HEK293T (cell line): ENCODE results near the gene SLC35E1.

Experiments used
- CTCF ChIA-PET: fragments of 350-600 bp; formaldehyde crosslinking; extraction: SDS; loops from one replicate; lab custom pipeline; 2021; ENCODE audit warnings: antibody characterized with exemption, inconsistent platforms; lab: Yijun Ruan, JAX
- POLR2A ChIA-PET: fragments of 350-600 bp; formaldehyde crosslinking; extraction: SDS; loops from one replicate; lab custom pipeline; 2020; ENCODE audit warnings: antibody characterized with exemption, inconsistent platforms; lab: Yijun Ruan, JAX
- DNase-seq: peaks from one replicate; pipeline ENCODE4 v3.0.0; 2012; ENCODE audit warnings: mixed read lengths; ENCODE audit errors: extremely low spot score
- ARNT ChIP-seq: fragments of 450-650 bp; IDR thresholded peaks from 2 replicates; pipeline ENCODE4 v1.6.1; 2017; ENCODE audit warnings: mild to moderate bottlenecking
- BHLHE40 ChIP-seq: fragments of 450-650 bp; IDR thresholded peaks from 2 replicates; pipeline ENCODE4 v1.6.1; 2016; ENCODE audit warnings: mild to moderate bottlenecking, moderate library complexity, borderline replicate concordance
- CTBP1 ChIP-seq: fragments of 450-650 bp; IDR thresholded peaks from 2 replicates; pipeline ENCODE4 v1.6.1; 2016; ENCODE audit warnings: borderline replicate concordance
- ELF4 ChIP-seq: fragments of 450-650 bp; IDR thresholded peaks from 2 replicates; pipeline ENCODE4 v1.6.1; 2017; ENCODE audit warnings: antibody characterized with exemption
- FOXA1 ChIP-seq: fragments of 450-650 bp; IDR thresholded peaks from 2 replicates; pipeline ENCODE4 v1.6.1; 2016; ENCODE audit warnings: mild to moderate bottlenecking
- FOXK2 ChIP-seq: fragments of 450-650 bp; IDR thresholded peaks from 2 replicates; pipeline ENCODE4 v1.6.1; 2016; ENCODE audit warnings: mild to moderate bottlenecking
- FOXM1 ChIP-seq: fragments of 450-650 bp; IDR thresholded peaks from 2 replicates; pipeline ENCODE4 v1.6.1; 2017; ENCODE audit warnings: mild to moderate bottlenecking, borderline replicate concordance
- HDGF ChIP-seq: fragments of 450-650 bp; IDR thresholded peaks from 2 replicates; pipeline ENCODE4 v1.6.1; 2017; ENCODE audit warnings: antibody characterized with exemption, borderline replicate concordance
- L3MBTL2 ChIP-seq: fragments of 450-650 bp; conservative IDR thresholded peaks from 2 replicates; pipeline ENCODE4 v1.6.1; 2016; ENCODE audit warnings: mild to moderate bottlenecking
- LEF1 ChIP-seq: fragments of 450-650 bp; IDR thresholded peaks from 2 replicates; pipeline ENCODE4 v1.6.1; 2017; ENCODE audit warnings: mild to moderate bottlenecking, borderline replicate concordance
- NFRKB ChIP-seq: fragments of 450-650 bp; IDR thresholded peaks from 2 replicates; pipeline ENCODE4 v1.6.1; 2016; ENCODE audit warnings: mild to moderate bottlenecking, moderate library complexity
- SP1 ChIP-seq: fragments of 450-650 bp; IDR thresholded peaks from 2 replicates; pipeline ENCODE4 v1.6.1; 2017
- SUZ12 ChIP-seq: fragments of 450-650 bp; IDR thresholded peaks from 2 replicates; pipeline ENCODE4 v1.6.1; 2016; ENCODE audit warnings: mild to moderate bottlenecking
- TARDBP ChIP-seq: fragments of 450-650 bp; IDR thresholded peaks from 2 replicates; pipeline ENCODE4 v1.6.1; 2016
- ZNF384 ChIP-seq: fragments of 450-650 bp; IDR thresholded peaks from 2 replicates; pipeline ENCODE4 v1.6.1; 2016
- TF ChIP-seq, protein P1 (sequence below): fragments of 450-650 bp; IDR thresholded peaks from 2 replicates; pipeline ENCODE4 v1.6.1; 2016

Gene SLC35E1

GRCh38 chr19:16573296-16573695 lies 1.1 kb upstream of the SLC35E1 start:
- ChIA-PET CTCF (interaction anchor here (1.4 kb wide), 1 partner anchor 11 kb away, joined by 6 read pairs; no protein-coding TSS in a partner anchor), POLR2A (interaction anchor here (0.5 to 2.9 kb wide), 8 partner anchors 11 to 88 kb away, joined by 3 to 20 read pairs (median 6); partner anchors contain the start of genes C19orf44, CALR3, MED26 and TMEM38A)
- no peak for DNase-seq
- no peak for TF ChIP-seq ZNF384
- no peak for TF ChIP-seq ARNT
- TF ChIP-seq BHLHE40, result no peak
- no peak for TF ChIP-seq FOXA1
- no peak for TF ChIP-seq ELF4
- no peak for TF ChIP-seq NFRKB
- no peak for TF ChIP-seq LEF1
- TF ChIP-seq SUZ12, result no peak
- no peak for TF ChIP-seq FOXK2
- no peak for TF ChIP-seq L3MBTL2
- no peak for TF ChIP-seq FOXM1
- no peak for TF ChIP-seq TARDBP
- TF ChIP-seq HDGF, result no peak
- no peak for TF ChIP-seq CTBP1
- no peak for TF ChIP-seq SP1
- TF ChIP-seq, protein P1, sequence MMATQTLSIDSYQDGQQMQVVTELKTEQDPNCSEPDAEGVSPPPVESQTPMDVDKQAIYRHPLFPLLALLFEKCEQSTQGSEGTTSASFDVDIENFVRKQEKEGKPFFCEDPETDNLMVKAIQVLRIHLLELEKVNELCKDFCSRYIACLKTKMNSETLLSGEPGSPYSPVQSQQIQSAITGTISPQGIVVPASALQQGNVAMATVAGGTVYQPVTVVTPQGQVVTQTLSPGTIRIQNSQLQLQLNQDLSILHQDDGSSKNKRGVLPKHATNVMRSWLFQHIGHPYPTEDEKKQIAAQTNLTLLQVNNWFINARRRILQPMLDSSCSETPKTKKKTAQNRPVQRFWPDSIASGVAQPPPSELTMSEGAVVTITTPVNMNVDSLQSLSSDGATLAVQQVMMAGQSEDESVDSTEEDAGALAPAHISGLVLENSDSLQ, result no peak

DNA sequence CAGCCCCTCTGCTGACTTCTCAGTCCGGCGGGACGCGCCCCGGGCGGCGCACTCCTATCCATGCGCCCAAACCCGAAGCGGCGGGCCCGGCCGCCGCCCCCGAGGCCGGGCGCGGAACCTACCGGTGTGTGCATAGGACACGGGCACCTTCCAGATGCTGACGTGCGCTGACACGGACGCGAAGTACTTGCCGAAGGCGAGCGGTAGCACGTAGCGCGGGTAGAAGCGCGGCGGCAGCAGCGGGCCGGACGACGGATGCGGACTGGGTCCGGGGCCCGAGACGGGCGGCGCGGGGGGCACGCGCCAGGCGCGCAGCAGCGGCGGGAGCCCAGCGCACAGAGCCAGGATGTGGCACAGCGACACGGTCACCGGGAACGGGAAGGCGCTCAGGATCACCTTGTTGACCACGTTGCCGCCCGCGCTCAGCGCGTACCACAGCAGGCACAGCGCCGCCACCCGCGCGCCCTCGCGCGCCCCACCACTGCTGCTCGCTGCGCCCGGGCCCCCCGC lies 338 bp downstream of the SLC35E1 start:
- peak; percentile 38 for DNase-seq
- TF ChIP-seq TARDBP (no peak), SP1 (no peak), SUZ12 (no peak), ZNF384 (no peak), LEF1 (no peak), BHLHE40 (no peak), FOXK2 (no peak), NFRKB (no peak), FOXA1 (no peak), FOXM1 (no peak), CTBP1 (no peak), ARNT (no peak; the same call in 1 of the 2 replicates), HDGF (no peak)
- TF ChIP-seq, protein P1, result no peak
- CTCF ChIA-PET, result no interaction called here
- POLR2A ChIA-PET, result interaction anchor here (1.1 to 2.9 kb wide), 5 partner anchors 11 to 87 kb away, joined by 3 to 20 read pairs (median 7); partner anchors contain the start of gene MED26

- no peak for DNase-seq
- POLR2A ChIA-PET, result no interaction called here
- TF ChIP-seq NFRKB, result no peak
- no peak for TF ChIP-seq SP1
- TF ChIP-seq FOXK2, result no peak
- TF ChIP-seq FOXM1, result no peak
- no peak for TF ChIP-seq TARDBP
- CTCF ChIA-PET, result no interaction called here
These were observed 932 bp downstream of the SLC35E1 start for GRCh38 chr19:16571283-16571682.

DNA sequence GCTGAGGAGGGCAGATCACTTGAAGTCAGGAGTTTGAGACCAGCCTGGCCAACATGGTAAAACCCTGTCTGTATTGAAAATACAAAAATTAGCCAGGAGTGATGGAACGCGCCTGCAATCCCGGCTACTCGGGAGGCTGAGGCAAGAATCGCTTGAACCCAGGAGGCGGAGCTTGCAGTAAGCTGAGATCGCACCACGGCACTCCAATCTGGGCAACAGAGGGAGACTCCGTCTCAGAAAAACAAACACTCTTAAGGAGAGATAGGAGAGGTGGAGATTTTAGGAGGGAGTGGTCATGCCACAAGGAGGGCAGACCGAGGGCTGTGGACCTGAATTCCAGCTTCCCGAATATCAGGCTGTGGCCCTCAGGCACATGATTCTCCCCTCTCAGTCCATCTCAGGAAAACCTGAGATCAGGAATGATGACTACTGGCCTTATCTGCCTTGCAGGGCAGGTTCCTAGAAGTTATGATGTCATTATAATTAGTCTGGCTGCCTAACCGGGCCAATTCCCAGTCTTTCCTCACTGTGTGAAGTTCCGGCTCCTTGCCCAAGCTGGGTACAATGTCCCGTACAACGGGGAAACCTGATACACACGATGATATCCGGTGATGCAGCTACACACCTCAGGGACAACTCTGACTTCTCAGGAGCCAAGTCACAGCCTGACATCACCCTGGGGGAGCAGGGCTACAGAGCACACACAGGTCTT lies 2.5 kb downstream of the SLC35E1 start:
- DNase-seq, result no peak
- POLR2A ChIA-PET, result interaction anchor here (0.7 kb wide), 1 partner anchor 69 kb away, joined by 3 read pairs; no protein-coding TSS in a partner anchor
- TF ChIP-seq NFRKB (no peak), TARDBP (no peak), FOXA1 (no peak), ELF4 (no peak), BHLHE40 (no peak), HDGF (no peak), ZNF384 (no peak)
- CTCF ChIA-PET, result interaction anchor here (0.5 kb wide), 1 partner anchor 20 kb away, joined by 4 read pairs; no protein-coding TSS in a partner anchor

DNA sequence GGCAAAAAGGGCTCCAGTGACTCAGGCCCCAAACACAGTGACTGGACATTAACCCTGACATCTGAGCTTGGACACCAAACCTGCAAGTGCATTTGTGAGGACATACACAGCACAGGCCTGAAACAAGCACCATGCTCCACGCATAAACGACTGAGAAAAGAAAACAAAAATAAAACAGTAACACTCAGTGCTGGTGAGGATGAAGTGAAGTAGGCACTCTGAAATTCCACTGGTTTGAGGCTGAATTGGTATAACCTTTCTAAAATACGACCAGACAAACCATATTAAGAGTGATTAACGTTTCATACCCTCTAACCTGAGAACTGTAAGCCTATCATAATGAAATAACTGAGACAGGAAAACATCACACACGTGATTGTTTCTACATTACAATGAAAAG lies 5.5 kb downstream of the SLC35E1 start:
- CTCF ChIA-PET, result no interaction called here
- TF ChIP-seq, protein P1, result no peak
- TF ChIP-seq TARDBP (no peak), ARNT (no peak)
- POLR2A ChIA-PET, result no interaction called here

GRCh38 chr19:16566161-16566560 lies 6.1 kb downstream of the SLC35E1 start:
- ChIA-PET POLR2A (no interaction called here), CTCF (no interaction called here)
- no peak for DNase-seq
- no peak for TF ChIP-seq BHLHE40
- no peak for TF ChIP-seq FOXK2
- no peak for TF ChIP-seq FOXA1
- no peak for TF ChIP-seq SP1
- no peak for TF ChIP-seq L3MBTL2

More for the DNA sequence above, 5.5 kb downstream of the SLC35E1 start:
- DNase-seq, result no peak
